SK-N-SH (cell line): ENCODE data around the gene OPTC.

Source experiments
- FOXM1 ChIP-seq: IDR thresholded peaks from 2 replicates; pipeline ENCODE4 v1.4.0; 2012; ENCODE audit warnings: low read depth, mild to moderate bottlenecking
- MEF2A ChIP-seq: IDR thresholded peaks from 2 replicates; pipeline ENCODE4 v1.4.0; 2012; ENCODE audit warnings: low read depth, borderline replicate concordance
- RFX5 ChIP-seq: IDR thresholded peaks from 2 replicates; pipeline ENCODE4 v1.6.1; 2012; ENCODE audit warnings: mild to moderate bottlenecking, improper control_type of control experiment, low read length
- TF ChIP-seq, protein P1 (sequence below): fragments of 200-600 bp; sonication (generic); IDR thresholded peaks from 2 replicates; pipeline ENCODE4 v1.6.1; 2017; ENCODE audit warnings: antibody characterized with exemption, mild to moderate bottlenecking, moderate library complexity
- TF ChIP-seq, protein P2 (sequence below): fragments of 150-350 bp; IDR thresholded peaks from 2 replicates; pipeline ENCODE4 v1.6.1; 2017; ENCODE audit warnings: antibody characterized with exemption, low read length, low read depth, borderline replicate concordance

DNA sequence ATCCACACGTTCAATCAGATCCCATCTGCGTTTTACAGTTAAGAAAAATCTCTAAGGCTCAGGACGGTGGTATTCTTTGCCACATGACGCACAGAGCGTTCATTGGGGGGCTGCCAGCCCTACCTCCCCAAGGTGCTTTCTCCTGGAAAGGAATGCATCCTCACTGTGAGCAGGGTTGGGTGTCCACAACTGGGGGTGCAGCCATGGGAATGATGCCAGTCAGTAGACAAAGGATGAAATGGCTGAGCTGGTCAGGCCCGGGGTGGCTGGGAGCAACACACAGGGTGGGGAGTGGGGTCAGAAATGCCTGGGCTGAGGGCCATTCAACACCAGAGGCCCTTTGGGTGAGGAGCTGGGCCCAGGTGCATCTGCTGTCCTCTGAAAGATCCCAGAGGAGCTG lies 25.9 kb downstream of the OPTC start:
- TF ChIP-seq, protein P1, sequence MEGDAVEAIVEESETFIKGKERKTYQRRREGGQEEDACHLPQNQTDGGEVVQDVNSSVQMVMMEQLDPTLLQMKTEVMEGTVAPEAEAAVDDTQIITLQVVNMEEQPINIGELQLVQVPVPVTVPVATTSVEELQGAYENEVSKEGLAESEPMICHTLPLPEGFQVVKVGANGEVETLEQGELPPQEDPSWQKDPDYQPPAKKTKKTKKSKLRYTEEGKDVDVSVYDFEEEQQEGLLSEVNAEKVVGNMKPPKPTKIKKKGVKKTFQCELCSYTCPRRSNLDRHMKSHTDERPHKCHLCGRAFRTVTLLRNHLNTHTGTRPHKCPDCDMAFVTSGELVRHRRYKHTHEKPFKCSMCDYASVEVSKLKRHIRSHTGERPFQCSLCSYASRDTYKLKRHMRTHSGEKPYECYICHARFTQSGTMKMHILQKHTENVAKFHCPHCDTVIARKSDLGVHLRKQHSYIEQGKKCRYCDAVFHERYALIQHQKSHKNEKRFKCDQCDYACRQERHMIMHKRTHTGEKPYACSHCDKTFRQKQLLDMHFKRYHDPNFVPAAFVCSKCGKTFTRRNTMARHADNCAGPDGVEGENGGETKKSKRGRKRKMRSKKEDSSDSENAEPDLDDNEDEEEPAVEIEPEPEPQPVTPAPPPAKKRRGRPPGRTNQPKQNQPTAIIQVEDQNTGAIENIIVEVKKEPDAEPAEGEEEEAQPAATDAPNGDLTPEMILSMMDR: no peak
- TF ChIP-seq, protein P2, sequence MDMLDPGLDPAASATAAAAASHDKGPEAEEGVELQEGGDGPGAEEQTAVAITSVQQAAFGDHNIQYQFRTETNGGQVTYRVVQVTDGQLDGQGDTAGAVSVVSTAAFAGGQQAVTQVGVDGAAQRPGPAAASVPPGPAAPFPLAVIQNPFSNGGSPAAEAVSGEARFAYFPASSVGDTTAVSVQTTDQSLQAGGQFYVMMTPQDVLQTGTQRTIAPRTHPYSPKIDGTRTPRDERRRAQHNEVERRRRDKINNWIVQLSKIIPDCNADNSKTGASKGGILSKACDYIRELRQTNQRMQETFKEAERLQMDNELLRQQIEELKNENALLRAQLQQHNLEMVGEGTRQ: no peak
- TF ChIP-seq MEF2A (no peak), RFX5 (no peak), FOXM1 (no peak)
